Epithelial cell of proximal tubule (primary cell): ENCODE measurements around the gene NXN. TPM values are rescaled to one million over a fixed set of nuclear protein-coding genes. Genes with fewer than 3 reads are reported as not detected.

ENCODE experiments used
- DNase-seq: peaks from one replicate; pipeline ENCODE4 v3.0.0-alpha.2; 2011; ENCODE audit warnings: low read depth
- H3K4me3 ChIP-seq: 2 replicates; pipeline ENCODE4 v1.5.1; 2011; ENCODE audit warnings: low read depth, mild to moderate bottlenecking, low read length
- total RNA-seq: library from RNA; depleted of rRNA; stranded (reverse); fragments of >200 nt; gene quantifications from 2 replicates; pipeline ENCODE4 v1.2.3, GENCODE V29; 2015
- TF ChIP-seq, protein P1 (sequence below): conservative IDR thresholded peaks from 2 replicates; pipeline ENCODE4 v1.5.1; 2012; ENCODE audit warnings: low read depth, mild to moderate bottlenecking, low read length

NXN gene
- total RNA-seq, 1 donor from 2014 or later: 31.1 TPM

DNA sequence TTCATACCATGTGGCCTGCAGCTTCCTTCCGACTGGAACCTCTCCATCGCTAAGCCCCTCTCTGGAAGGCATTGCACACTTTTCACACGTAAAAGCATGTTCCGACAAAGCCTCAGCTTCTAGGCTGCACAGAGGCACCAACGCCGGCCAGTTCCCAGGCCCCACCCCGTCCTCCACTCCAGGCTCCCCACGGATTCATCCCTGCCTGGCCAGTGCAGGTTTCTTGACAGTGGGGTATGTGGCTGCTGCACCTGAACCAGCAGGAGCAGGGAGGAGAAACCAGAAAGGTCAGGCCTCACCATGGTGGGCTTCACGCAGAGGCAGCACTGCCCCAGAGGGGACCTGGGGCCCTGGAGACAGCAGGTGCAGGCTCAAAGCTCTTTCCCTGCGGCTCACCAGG, 31.6 kb upstream of the NXN start:
- no peak for DNase-seq
- TF ChIP-seq, protein P1, sequence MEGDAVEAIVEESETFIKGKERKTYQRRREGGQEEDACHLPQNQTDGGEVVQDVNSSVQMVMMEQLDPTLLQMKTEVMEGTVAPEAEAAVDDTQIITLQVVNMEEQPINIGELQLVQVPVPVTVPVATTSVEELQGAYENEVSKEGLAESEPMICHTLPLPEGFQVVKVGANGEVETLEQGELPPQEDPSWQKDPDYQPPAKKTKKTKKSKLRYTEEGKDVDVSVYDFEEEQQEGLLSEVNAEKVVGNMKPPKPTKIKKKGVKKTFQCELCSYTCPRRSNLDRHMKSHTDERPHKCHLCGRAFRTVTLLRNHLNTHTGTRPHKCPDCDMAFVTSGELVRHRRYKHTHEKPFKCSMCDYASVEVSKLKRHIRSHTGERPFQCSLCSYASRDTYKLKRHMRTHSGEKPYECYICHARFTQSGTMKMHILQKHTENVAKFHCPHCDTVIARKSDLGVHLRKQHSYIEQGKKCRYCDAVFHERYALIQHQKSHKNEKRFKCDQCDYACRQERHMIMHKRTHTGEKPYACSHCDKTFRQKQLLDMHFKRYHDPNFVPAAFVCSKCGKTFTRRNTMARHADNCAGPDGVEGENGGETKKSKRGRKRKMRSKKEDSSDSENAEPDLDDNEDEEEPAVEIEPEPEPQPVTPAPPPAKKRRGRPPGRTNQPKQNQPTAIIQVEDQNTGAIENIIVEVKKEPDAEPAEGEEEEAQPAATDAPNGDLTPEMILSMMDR: no peak
- H3K4me3 ChIP-seq: no peak overlapping the region

DNA sequence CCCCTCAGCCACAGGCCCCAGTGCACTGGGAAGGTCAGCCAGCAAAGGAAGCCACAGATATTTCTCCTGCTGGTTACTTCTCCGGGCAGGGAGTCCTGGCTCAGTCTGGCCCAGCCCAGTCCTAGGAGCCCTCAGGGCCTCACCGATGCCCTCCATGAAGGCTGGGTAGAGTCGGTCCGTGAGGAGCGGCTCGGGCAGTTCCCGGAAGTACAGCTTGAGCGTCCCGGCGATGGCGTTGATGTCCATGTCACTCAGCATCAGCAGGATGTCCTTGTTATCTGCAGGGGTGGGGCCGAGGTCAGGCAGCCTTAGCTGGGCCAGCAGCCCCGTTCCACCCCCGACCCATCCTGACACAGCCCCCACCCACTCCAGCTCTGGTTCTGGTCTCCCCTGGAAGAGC, 31.0 kb upstream of the NXN start:
- TF ChIP-seq, protein P1: no peak

DNA sequence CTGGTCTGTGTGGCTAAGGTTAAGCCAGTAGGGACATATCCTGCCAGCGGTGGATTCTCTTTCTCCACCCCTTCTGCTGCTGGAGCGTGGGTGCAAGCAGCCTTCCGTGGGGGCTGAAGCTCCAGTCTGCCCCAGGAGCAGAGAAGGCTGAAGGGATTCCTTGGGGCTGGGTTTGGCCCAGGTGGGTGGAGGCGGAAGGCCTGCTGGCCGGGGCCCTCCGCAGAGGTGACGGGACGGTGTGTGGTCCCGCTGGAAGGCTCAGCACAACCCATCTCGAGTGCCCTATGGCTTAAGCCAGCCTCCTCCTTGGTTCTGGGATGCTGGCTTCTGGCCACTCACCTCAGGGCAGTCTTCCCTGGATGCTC, 30.5 kb upstream of the NXN start:
- DNase-seq: no peak
- H3K4me3 ChIP-seq: no peak overlapping the region
- TF ChIP-seq, protein P1: no peak

More for the DNA sequence above, 31.0 kb upstream of the NXN start:
- no peak overlapping the region for H3K4me3 ChIP-seq
- no peak for DNase-seq

DNA sequence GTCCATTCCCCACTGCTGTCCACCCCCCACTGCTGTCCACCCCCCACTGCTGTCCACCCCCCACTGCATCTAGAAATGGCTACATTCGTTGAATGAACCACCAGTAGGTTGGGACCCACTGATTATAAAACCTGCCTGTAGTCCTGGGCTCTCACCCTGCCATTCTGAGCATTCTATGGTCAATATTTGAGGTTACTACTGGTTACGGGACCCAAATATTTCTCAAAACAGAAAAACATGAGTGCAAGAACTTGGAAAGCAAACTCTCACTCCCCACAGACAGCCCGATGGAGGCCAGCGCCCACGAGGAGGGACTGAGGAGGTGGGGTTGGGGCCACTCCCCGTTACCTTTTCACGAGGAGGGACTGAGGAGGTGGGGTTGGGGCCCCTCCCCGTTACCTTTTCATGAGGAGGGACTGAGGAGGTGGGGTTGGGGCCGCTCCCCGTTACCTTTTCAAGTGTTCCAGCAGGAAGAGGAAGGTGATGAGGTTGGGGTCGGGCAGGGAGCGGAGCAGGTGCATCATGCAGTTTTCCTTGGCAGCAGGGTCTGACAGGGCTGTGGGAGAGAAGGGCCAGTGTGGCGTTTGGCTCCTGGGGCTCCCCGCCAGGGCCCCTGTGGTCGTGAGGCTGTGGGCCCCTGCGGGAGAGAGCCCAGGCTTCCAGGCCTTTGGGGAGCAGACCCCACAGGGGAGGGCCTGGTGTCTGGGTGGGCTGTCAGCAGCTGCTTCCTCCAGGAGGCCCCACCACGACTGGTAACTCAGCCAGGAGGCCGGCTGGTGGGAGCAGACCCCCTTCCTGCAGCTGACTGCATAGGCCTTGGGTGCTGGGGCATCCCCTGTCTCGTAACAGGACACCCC, 29.9 kb upstream of the NXN start:
- no peak overlapping the region for H3K4me3 ChIP-seq
- no peak for DNase-seq
- TF ChIP-seq, protein P1: no peak

DNA sequence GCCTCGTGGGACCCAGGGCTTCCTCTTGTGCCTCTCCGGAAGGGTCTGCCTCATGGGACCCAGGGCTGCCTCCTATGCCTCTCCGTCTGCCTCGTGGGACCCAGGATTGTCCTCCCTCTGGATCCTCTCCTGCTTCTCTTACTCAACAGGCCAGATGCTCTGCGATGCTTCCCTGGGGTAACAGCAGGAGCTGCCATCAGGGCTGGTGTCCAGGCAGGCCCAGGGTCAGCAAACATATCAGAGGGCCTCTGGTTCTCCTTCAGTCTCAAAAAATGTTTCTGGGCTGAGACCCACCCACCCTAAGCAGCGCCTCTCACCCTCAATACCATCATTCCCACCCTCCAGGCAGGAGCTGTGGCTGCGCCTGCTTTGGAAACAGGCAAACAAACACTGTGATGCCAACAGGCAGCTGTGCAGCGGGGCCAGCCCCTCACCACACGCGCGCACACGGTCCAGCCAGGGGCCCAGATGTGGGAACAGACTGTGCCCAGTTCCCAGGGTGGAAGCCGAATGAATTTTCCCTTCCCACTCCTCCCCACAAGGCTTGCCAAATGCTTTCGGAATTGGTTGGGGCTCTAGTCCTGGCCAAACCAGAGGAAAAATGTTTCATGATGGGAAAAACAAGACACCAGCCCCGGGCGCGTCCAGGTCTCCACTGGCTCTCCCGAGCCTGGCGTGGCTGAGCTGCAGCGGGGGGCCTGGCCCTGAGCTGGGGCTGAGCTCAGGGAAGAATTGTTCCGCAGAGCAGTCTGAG, 28.6 kb upstream of the NXN start:
- no peak for DNase-seq
- H3K4me3 ChIP-seq: no peak overlapping the region
- TF ChIP-seq, protein P1: no peak

DNA sequence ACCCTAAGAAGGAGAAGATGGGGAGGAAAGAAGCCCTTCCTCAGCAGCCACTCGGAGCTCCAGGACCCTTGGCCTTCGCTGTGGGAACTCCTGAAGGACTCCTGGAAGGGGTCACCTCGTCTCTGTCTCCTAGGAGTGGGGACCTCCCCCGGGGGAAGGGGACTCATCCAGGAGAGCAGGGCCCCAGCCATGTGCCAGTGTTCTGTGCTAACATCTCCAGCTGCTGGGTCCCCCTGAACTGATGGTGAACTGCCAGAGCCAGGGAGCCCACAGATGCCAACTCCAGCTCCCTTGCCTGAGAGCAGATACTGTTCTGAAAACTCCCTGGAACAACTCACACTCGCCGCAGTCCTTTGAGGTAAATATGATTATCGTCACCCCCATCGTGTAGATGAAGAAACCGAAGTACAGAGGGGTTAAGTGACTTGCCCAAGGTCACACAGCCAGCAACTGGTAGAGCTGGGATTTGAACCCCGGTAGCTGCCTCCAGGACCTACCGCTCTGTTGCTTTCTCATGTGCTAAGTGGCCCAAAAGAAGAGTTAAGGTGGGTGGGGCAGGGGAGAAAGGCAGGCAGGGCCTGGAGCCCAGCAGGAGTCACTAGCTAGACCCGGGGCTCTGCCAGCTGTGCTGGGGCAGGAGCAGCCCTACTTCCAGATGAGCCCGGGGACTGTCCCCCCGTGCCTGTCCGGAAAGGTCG, 27.9 kb upstream of the NXN start:
- no peak for DNase-seq
- TF ChIP-seq, protein P1: no peak
- no peak overlapping the region for H3K4me3 ChIP-seq
